Astrocyte (in vitro differentiated cells and primary cell): ENCODE data around the gene PIK3C2G. TPM values are rescaled to one million over a fixed set of nuclear protein-coding genes. Genes with fewer than 3 reads are reported as not detected.

Experiments used
- DNase-seq: peaks from one replicate; pipeline ENCODE4 v3.0.0-alpha.2; 2010; ENCODE audit warnings: low read depth
- FAIRE-seq: peaks from 2 replicates; lab custom pipeline; 2011; peaks lifted over from hg19 to GRCh38; lab: Jason Lieb, UNC
- H2AFZ ChIP-seq: 2 replicates; pipeline ENCODE4 v1.6.0; 2012; ENCODE audit warnings: low read depth, low read length, inconsistent platforms
- H3K27ac ChIP-seq: 2 replicates; pipeline ENCODE4 v1.5.1; 2011; ENCODE audit warnings: low read depth, low read length, inconsistent platforms
- H3K27me3 ChIP-seq: 2 replicates; pipeline ENCODE4 v1.6.0; 2011; ENCODE audit warnings: low read length, inconsistent platforms; ENCODE audit not compliant: insufficient read depth
- H3K36me3 ChIP-seq: 2 replicates; pipeline ENCODE4 v1.5.1; 2011; ENCODE audit warnings: low read length, inconsistent platforms; ENCODE audit not compliant: insufficient read depth
- H3K4me1 ChIP-seq: 2 replicates; pipeline ENCODE4 v1.5.1; 2011; ENCODE audit warnings: low read length, inconsistent platforms; ENCODE audit not compliant: insufficient read depth
- H3K4me2 ChIP-seq: 2 replicates; pipeline ENCODE4 v1.6.0; 2012; ENCODE audit warnings: low read length, inconsistent platforms
- H3K4me3 ChIP-seq: 2 replicates; pipeline ENCODE4 v1.5.1; 2011; ENCODE audit warnings: low read depth, mild to moderate bottlenecking, low read length, inconsistent platforms; ENCODE audit not compliant: insufficient read depth
- H3K79me2 ChIP-seq: 2 replicates; pipeline ENCODE4 v1.6.0; 2012; ENCODE audit warnings: mild to moderate bottlenecking, low read length, inconsistent platforms; ENCODE audit not compliant: insufficient read depth
- H3K9ac ChIP-seq: 2 replicates; pipeline ENCODE4 v1.6.0; 2012; ENCODE audit warnings: mild to moderate bottlenecking, low read length, inconsistent platforms
- H3K9me3 ChIP-seq: 2 replicates; pipeline ENCODE4 v1.5.1; 2012; ENCODE audit warnings: low read depth, mild to moderate bottlenecking, low read length, inconsistent platforms; ENCODE audit not compliant: insufficient read depth
- H4K20me1 ChIP-seq: 2 replicates; pipeline ENCODE4 v1.6.0; 2012; ENCODE audit warnings: low read length, inconsistent platforms; ENCODE audit not compliant: insufficient read depth
- H3K27ac Mint-ChIP-seq: one replicate; pipeline ENCODE4 v1.8.0; 2021; ENCODE audit warnings: mild to moderate bottlenecking, mixed read lengths; ENCODE audit not compliant: unreplicated experiment
- H3K27me3 Mint-ChIP-seq: one replicate; pipeline ENCODE4 v1.8.0; 2021; ENCODE audit warnings: low read depth, mixed read lengths; ENCODE audit not compliant: unreplicated experiment
- H3K36me3 Mint-ChIP-seq: one replicate; pipeline ENCODE4 v1.8.0; 2021; ENCODE audit warnings: low read depth, mixed read lengths; ENCODE audit not compliant: unreplicated experiment
- H3K4me1 Mint-ChIP-seq: one replicate; pipeline ENCODE4 v1.8.0; 2021; ENCODE audit warnings: low read depth, mixed read lengths; ENCODE audit not compliant: unreplicated experiment
- H3K4me3 Mint-ChIP-seq: one replicate; pipeline ENCODE4 v1.8.0; 2021; ENCODE audit warnings: mild to moderate bottlenecking, moderate library complexity, mixed read lengths; ENCODE audit not compliant: unreplicated experiment
- H3K9me3 Mint-ChIP-seq: one replicate; pipeline ENCODE4 v1.8.0; 2021; ENCODE audit warnings: mild to moderate bottlenecking, mixed read lengths; ENCODE audit not compliant: unreplicated experiment
- CTCF ChIP-seq: IDR thresholded peaks from 2 replicates; pipeline ENCODE4 v1.5.1; 2011; ENCODE audit warnings: low read depth, mild to moderate bottlenecking, inconsistent platforms, low read length, moderate library complexity; ENCODE audit not compliant: insufficient read depth
- EZH2 ChIP-seq: IDR thresholded peaks from 2 replicates; pipeline ENCODE4 v1.6.1; 2012; ENCODE audit warnings: mild to moderate bottlenecking, low read length, inconsistent platforms; ENCODE audit not compliant: insufficient read depth
- total RNA-seq: library from RNA; stranded (reverse); gene quantifications from 2 replicates; pipeline ENCODE4 v1.2.1, GENCODE V29; 2021

Gene PIK3C2G
- total RNA-seq, 1 donor from 2014 or later: 0.05 TPM

GRCh38 chr12:18375131-18375530 is 113.8 kb downstream of the PIK3C2G start:
- no peaks in the 10 kb centered on the region for H3K27me3 Mint-ChIP-seq
- H3K4me1 Mint-ChIP-seq: no peaks in the 10 kb centered on the region
- Histone ChIP-seq H3K27me3 (no peaks in the 10 kb centered on the region), H3K36me3 (no peaks in the 10 kb centered on the region), H3K4me3 (no peak overlapping the region), H3K9ac (no peak overlapping the region), H3K27ac (no peak overlapping the region), H4K20me1 (no peaks in the 10 kb centered on the region), H2AFZ (no peak overlapping the region), H3K79me2 (no peaks in the 10 kb centered on the region), H3K4me1 (no peaks in the 10 kb centered on the region), H3K4me2 (no peak overlapping the region), H3K9me3 (no peaks in the 10 kb centered on the region)
- H3K4me3 Mint-ChIP-seq: no peak overlapping the region
- peak; percentile 54 for DNase-seq
- no peaks in the 10 kb centered on the region for H3K36me3 Mint-ChIP-seq
- peaks cover 6% of the 10 kb centered on the region for H3K9me3 Mint-ChIP-seq
- no peak for FAIRE-seq
- no peak for TF ChIP-seq CTCF
- no peak for TF ChIP-seq EZH2
- H3K27ac Mint-ChIP-seq: no peak overlapping the region

GRCh38 chr12:18375583-18375982 is 114.3 kb downstream of the PIK3C2G start:
- H3K27me3 ChIP-seq: no peaks in the 10 kb centered on the region
- no peaks in the 10 kb centered on the region for H4K20me1 ChIP-seq
- Mint-ChIP-seq H3K27ac (no peak overlapping the region), H3K4me1 (no peaks in the 10 kb centered on the region), H3K27me3 (no peaks in the 10 kb centered on the region), H3K36me3 (no peaks in the 10 kb centered on the region), H3K9me3 (peaks cover 6% of the 10 kb centered on the region), H3K4me3 (no peak overlapping the region)
- no peak overlapping the region for H3K9ac ChIP-seq
- TF ChIP-seq CTCF: no peak
- no peak for TF ChIP-seq EZH2
- FAIRE-seq: no peak
- no peaks in the 10 kb centered on the region for H3K9me3 ChIP-seq
- no peaks in the 10 kb centered on the region for H3K36me3 ChIP-seq
- H3K27ac ChIP-seq: no peak overlapping the region
- no peaks in the 10 kb centered on the region for H3K79me2 ChIP-seq
- no peaks in the 10 kb centered on the region for H3K4me1 ChIP-seq
- no peak overlapping the region for H3K4me2 ChIP-seq
- H3K4me3 ChIP-seq: no peak overlapping the region
- no peak for DNase-seq
- no peak overlapping the region for H2AFZ ChIP-seq

GRCh38 chr12:18382236-18382885 is 121.0 kb downstream of the PIK3C2G start:
- Mint-ChIP-seq H3K27ac (peak overlapping the region; percentile 75), H3K27me3 (no peaks in the 10 kb centered on the region), H3K4me3 (no peak overlapping the region), H3K9me3 (peaks cover 4% of the 10 kb centered on the region), H3K36me3 (no peaks in the 10 kb centered on the region), H3K4me1 (peaks cover 18% of the 10 kb centered on the region)
- H3K36me3 ChIP-seq: no peaks in the 10 kb centered on the region
- TF ChIP-seq CTCF (no peak), EZH2 (no peak)
- FAIRE-seq (no peak), DNase-seq (peak; percentile 29)
- no peak overlapping the region for H2AFZ ChIP-seq
- peak overlapping the region; percentile 71 for H3K4me2 ChIP-seq
- peaks cover 14% of the 10 kb centered on the region for H3K4me1 ChIP-seq
- no peaks in the 10 kb centered on the region for H4K20me1 ChIP-seq
- no peaks in the 10 kb centered on the region for H3K27me3 ChIP-seq
- peak overlapping the region; percentile 21 for H3K9ac ChIP-seq
- H3K4me3 ChIP-seq: no peak overlapping the region
- H3K9me3 ChIP-seq: no peaks in the 10 kb centered on the region
- peak overlapping the region; percentile 85 for H3K27ac ChIP-seq
- no peaks in the 10 kb centered on the region for H3K79me2 ChIP-seq
